ENCODE measurements around the gene NR2F2. TPM values are rescaled to one million over a fixed set of nuclear protein-coding genes. Genes with fewer than 3 reads are reported as not detected.
A peak's percentile ranks its signal among the peaks of the same experiment; 100 is the strongest.

The NR2F2 gene
- total RNA-seq, 1 donor, result 14.5 TPM

DNA sequence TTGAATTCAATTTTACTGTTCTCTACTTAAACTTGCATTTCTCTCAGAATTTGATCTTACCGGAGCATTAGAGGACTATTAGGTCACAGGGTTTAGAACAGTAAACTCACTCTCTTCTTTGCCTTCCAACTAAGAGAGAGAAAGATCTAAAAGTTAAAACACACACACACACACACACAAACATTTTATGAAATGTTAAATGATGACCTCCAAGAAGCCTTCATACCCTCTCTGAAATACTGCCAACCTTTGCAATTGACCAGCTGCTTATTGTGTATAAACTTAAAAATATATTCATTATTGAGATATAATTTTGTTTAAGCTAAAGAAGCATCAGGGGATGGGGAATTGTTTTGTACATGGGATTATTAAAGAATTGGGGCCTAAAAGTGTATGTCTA, 15.5 kb upstream of the NR2F2 start:
- Histone ChIP-seq H3K4me2 (ENCODE audit: insufficient read depth, low read length) (no peak overlapping the region), H3K79me2 (ENCODE audit: insufficient read depth, low read length) (no peaks in the 10 kb centered on the region), H3K27ac (ENCODE audit: low read depth, low read length) (no peak overlapping the region), H4K20me1 (ENCODE audit: insufficient read depth, low read length) (no peaks in the 10 kb centered on the region), H3K27me3 (ENCODE audit: insufficient read depth, low read length) (no peaks in the 10 kb centered on the region), H3K4me3 (ENCODE audit: insufficient read depth, low read length) (no peak overlapping the region), H3K36me3 (ENCODE audit: insufficient read depth, low read length) (no peaks in the 10 kb centered on the region), H2AFZ (ENCODE audit: low read length) (no peak overlapping the region), H3K4me1 (ENCODE audit: insufficient read depth, low read length) (peaks cover 14% of the 10 kb centered on the region), H3K9me3 (ENCODE audit: low read depth, low read length) (no peaks in the 10 kb centered on the region)
- TF ChIP-seq, protein P1, sequence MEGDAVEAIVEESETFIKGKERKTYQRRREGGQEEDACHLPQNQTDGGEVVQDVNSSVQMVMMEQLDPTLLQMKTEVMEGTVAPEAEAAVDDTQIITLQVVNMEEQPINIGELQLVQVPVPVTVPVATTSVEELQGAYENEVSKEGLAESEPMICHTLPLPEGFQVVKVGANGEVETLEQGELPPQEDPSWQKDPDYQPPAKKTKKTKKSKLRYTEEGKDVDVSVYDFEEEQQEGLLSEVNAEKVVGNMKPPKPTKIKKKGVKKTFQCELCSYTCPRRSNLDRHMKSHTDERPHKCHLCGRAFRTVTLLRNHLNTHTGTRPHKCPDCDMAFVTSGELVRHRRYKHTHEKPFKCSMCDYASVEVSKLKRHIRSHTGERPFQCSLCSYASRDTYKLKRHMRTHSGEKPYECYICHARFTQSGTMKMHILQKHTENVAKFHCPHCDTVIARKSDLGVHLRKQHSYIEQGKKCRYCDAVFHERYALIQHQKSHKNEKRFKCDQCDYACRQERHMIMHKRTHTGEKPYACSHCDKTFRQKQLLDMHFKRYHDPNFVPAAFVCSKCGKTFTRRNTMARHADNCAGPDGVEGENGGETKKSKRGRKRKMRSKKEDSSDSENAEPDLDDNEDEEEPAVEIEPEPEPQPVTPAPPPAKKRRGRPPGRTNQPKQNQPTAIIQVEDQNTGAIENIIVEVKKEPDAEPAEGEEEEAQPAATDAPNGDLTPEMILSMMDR (IDR thresholded peaks at IDR 0.05; ENCODE audit: extremely low read depth, low read depth, low read length), result no peak
- no peak for DNase-seq (ENCODE audit: insufficient read length, low spot score, missing footprints)

DNA sequence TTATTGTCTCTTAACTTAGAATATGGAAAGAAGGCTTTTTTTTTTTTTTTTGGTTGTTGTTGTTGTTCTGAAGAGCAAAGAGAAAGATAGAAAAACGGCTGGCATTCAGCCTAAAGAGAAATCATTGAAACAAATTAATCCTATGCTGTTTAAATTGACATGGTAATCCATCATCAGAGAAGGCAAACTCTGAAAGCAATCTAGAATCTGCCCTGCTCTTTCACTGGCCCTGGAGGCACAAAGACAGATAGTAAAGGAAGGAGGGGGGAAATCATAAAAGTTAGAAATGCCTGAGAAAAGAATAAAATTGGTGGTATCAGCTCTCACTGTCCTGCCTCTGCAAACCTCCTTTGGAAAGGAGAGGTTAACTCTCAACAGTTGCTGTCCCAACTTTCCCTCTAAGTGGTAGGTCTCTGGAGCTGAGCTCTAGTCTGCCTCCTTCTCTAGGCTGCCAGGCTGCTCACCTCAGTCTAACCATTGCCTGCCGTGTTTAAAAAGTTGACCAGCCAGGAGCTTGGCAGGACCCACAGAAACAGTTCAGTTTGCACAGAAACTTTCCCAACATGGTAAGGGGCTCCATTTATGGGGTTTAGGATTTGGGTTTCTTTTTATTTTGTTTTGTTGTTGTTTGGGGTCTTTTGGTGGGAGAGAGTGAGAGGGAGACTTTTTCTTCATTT, 13.4 kb upstream of the NR2F2 start:
- H3K4me3 ChIP-seq (ENCODE audit: insufficient read depth, low read length), result no peak overlapping the region
- H3K27me3 ChIP-seq (ENCODE audit: insufficient read depth, low read length), result peaks cover 5% of the 10 kb centered on the region
- no peaks in the 10 kb centered on the region for H3K79me2 ChIP-seq (ENCODE audit: insufficient read depth, low read length)
- H2AFZ ChIP-seq (ENCODE audit: low read length), result no peak overlapping the region
- DNase-seq (ENCODE audit: insufficient read length, low spot score, missing footprints), result no peak
- no peaks in the 10 kb centered on the region for H4K20me1 ChIP-seq (ENCODE audit: insufficient read depth, low read length)
- H3K36me3 ChIP-seq (ENCODE audit: insufficient read depth, low read length), result no peaks in the 10 kb centered on the region
- no peak overlapping the region for H3K4me2 ChIP-seq (ENCODE audit: insufficient read depth, low read length)
- no peaks in the 10 kb centered on the region for H3K9me3 ChIP-seq (ENCODE audit: low read depth, low read length)
- TF ChIP-seq, protein P1 (IDR thresholded peaks at IDR 0.05; ENCODE audit: extremely low read depth, low read depth, low read length), result no peak
- H3K27ac ChIP-seq (ENCODE audit: low read depth, low read length), result no peak overlapping the region
- H3K4me1 ChIP-seq (ENCODE audit: insufficient read depth, low read length), result peaks cover 14% of the 10 kb centered on the region

DNA sequence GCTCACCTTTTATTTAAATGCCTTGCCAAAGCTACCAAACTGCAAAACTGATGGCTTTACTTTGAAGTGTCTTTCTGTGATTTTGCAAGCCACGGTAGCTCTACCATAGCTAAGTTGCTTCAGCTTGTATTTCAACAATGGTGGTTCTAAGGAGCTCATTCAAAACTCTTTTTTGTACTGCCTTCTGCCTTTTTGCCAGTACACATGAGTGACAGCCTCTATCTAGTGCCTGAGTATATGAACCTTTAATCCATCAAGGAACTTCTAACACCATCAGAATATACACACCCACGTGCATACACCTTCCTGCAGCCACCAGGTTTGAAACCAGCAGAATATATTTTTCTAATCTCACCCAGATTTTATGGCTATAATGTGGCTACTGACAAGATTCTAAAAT, 10.4 kb upstream of the NR2F2 start:
- no peaks in the 10 kb centered on the region for H4K20me1 ChIP-seq (ENCODE audit: insufficient read depth, low read length)
- H3K27ac ChIP-seq (ENCODE audit: low read depth, low read length), result no peak overlapping the region
- H2AFZ ChIP-seq (ENCODE audit: low read length), result no peak overlapping the region
- no peak overlapping the region for H3K4me2 ChIP-seq (ENCODE audit: insufficient read depth, low read length)
- no peaks in the 10 kb centered on the region for H3K9me3 ChIP-seq (ENCODE audit: low read depth, low read length)
- TF ChIP-seq, protein P1 (IDR thresholded peaks at IDR 0.05; ENCODE audit: extremely low read depth, low read depth, low read length), result no peak
- H3K27me3 ChIP-seq (ENCODE audit: insufficient read depth, low read length), result peaks cover 20% of the 10 kb centered on the region
- no peak for DNase-seq (ENCODE audit: insufficient read length, low spot score, missing footprints)
- peaks cover 24% of the 10 kb centered on the region for H3K79me2 ChIP-seq (ENCODE audit: insufficient read depth, low read length)
- no peak overlapping the region for H3K4me3 ChIP-seq (ENCODE audit: insufficient read depth, low read length)
- peaks cover 9% of the 10 kb centered on the region for H3K4me1 ChIP-seq (ENCODE audit: insufficient read depth, low read length)
- no peaks in the 10 kb centered on the region for H3K36me3 ChIP-seq (ENCODE audit: insufficient read depth, low read length)

DNA sequence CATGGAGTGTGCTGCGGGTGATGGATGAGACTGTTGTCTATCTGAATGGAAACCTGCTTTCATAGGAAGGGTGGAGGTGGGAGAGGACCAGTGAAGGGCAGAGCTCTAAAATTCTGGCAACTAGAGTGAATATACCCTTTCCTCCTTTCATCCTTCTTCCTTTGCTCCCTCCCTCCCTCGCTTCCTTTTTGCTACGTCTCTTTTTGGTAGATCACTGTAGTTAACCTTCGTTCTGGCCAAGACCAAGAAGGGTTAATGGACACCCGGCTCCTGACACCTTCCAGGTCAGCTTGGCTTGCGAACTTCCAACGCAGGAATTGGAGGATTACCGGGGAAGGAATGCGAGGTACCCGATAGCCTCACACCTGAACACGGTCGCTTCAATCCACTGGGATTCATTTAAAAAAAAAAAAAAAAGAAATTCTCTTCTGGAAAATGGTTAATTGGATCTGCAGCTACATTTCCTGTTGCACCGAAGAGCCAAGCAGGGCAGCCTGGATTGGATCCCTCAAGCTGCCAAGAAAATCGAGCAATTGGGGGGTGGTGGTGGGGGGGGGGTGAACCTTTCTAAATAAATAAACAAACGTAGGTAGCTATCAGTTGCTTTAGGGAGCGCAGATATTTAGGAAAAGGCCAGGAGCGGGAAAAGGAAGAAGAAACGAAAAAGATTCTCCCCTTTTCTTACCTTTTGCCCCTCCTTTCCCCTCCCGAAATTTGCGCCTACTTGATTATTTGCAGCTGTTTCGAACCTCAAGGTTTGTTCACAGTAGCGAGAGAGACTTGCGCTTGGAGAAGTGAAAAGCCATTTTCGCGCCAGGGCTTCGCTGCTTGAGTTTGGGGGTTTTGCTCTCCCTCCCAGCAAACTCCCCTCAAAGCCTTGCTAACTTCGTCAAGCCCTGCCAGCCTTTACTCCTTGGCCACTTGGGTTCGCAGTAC, 9.5 kb upstream of the NR2F2 start:
- H4K20me1 ChIP-seq (ENCODE audit: insufficient read depth, low read length), result no peaks in the 10 kb centered on the region
- no peaks in the 10 kb centered on the region for H3K36me3 ChIP-seq (ENCODE audit: insufficient read depth, low read length)
- TF ChIP-seq, protein P1 (IDR thresholded peaks at IDR 0.05; ENCODE audit: extremely low read depth, low read depth, low read length), result no peak
- H3K27me3 ChIP-seq (ENCODE audit: insufficient read depth, low read length), result peaks cover 23% of the 10 kb centered on the region
- no peaks in the 10 kb centered on the region for H3K9me3 ChIP-seq (ENCODE audit: low read depth, low read length)
- H3K4me3 ChIP-seq (ENCODE audit: insufficient read depth, low read length), result peak overlapping the region; percentile 64
- DNase-seq (ENCODE audit: insufficient read length, low spot score, missing footprints), result no peak
- peaks cover 33% of the 10 kb centered on the region for H3K79me2 ChIP-seq (ENCODE audit: insufficient read depth, low read length)
- H2AFZ ChIP-seq (ENCODE audit: low read length), result peak overlapping the region; percentile 77
- peak overlapping the region; percentile 75 for H3K4me2 ChIP-seq (ENCODE audit: insufficient read depth, low read length)
- peaks cover 9% of the 10 kb centered on the region for H3K4me1 ChIP-seq (ENCODE audit: insufficient read depth, low read length)
- H3K27ac ChIP-seq (ENCODE audit: low read depth, low read length), result peak overlapping the region; percentile 44
